Suprapubic skin (tissue), 4 donors: ENCODE measurements around the gene IFRD2. TPM values are rescaled to one million over a fixed set of nuclear protein-coding genes. Genes with fewer than 3 reads are reported as not detected.
A peak's percentile ranks its signal among the peaks of the same experiment; 100 is the strongest.

ENCODE experiments used
- DNase-seq, 2 donors: peaks; one replicate each; pipeline ENCODE4 v3.0.0-alpha.2; 2019; ENCODE audit warnings: low spot score in 2 of 2
- H3K27ac ChIP-seq: fragments of 200-600 bp; sonication (generic); one replicate; pipeline ENCODE4 v1.5.1; 2019
- H3K27me3 ChIP-seq: fragments of 200-600 bp; sonication (generic); one replicate; pipeline ENCODE4 v1.5.1; 2019
- H3K36me3 ChIP-seq: fragments of 200-600 bp; sonication (generic); one replicate; pipeline ENCODE4 v1.5.1; 2019
- H3K4me1 ChIP-seq: fragments of 200-600 bp; sonication (generic); one replicate; pipeline ENCODE4 v1.5.1; 2019
- H3K4me3 ChIP-seq: fragments of 200-600 bp; sonication (generic); one replicate; pipeline ENCODE4 v1.5.1; 2019; ENCODE audit warnings: mild to moderate bottlenecking
- H3K9me3 ChIP-seq: fragments of 200-600 bp; sonication (generic); one replicate; pipeline ENCODE4 v1.5.1; 2019
- EP300 ChIP-seq: sonication (generic); formaldehyde crosslinking; IDR thresholded peaks from one replicate; pipeline ENCODE4 v1.6.1; 2017; ENCODE audit warnings: antibody characterized with exemption
- POLR2A ChIP-seq, 2 donors: fragments of 450-650 bp; IDR thresholded peaks; one replicate each; pipeline ENCODE4 v1.6.1; 2017; ENCODE audit warnings: antibody characterized with exemption in 2 of 2, mild to moderate bottlenecking in 2 of 2, moderate library complexity in 2 of 2
- POLR2AphosphoS5 ChIP-seq, 3 donors: sonication (generic); formaldehyde crosslinking; IDR thresholded peaks; one replicate each; pipeline ENCODE4 v1.6.1; 2017; ENCODE audit warnings: antibody characterized with exemption in 3 of 3
- whole genome bisulfite sequencing: methylation state at CpG from one replicate; pipeline ENCODE4 v1.1.5; 2018; 5-methylcytosine and 5-hydroxymethylcytosine counted together
- total RNA-seq, 4 donors: library from RNA; depleted of rRNA; stranded (reverse); fragments of >200 nt; gene quantifications; one replicate each; pipeline ENCODE4 v1.1.0, GENCODE V29; 2016
- TF ChIP-seq, protein P1 (sequence below), 2 donors: fragments of 200-600 bp in 1 of 2; fragments of 450-650 bp in 1 of 2; sonication (generic) in 1 of 2; IDR thresholded peaks; one replicate each; pipeline ENCODE4 v1.5.1; 2016 to 2019; ENCODE audit warnings: antibody characterized with exemption in 2 of 2, mild to moderate bottlenecking in 1 of 2, moderate library complexity in 1 of 2

IFRD2 gene
- total RNA-seq, 4 donors from 2014 or later: 56.3 to 84.9 (median 75.2) TPM

DNA sequence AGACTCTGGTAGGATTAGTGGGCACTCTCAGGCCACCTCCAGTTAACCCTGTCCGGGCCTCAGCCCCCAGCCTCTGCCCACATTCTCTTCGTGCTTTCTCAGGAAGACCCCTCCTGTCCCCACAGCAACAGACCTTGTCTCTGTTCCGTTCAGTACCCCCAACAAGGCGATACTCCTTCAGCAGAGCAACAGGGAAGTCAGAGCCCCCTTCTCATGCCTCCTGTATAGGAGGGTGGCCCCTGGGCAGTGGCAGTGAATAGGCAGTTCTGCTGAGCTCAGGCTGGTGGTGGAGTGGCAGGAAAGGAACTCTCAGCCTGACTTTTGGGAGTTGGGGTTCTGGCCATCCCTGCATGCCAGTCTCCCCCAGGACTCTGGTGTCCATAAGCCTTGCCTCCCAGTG is 22.8 kb downstream of the IFRD2 start:
- H3K4me1 ChIP-seq: peaks cover 83% of the 10 kb centered on the region
- WGBS: 58% methylated on average over 4 of the region's 4 CpGs

DNA sequence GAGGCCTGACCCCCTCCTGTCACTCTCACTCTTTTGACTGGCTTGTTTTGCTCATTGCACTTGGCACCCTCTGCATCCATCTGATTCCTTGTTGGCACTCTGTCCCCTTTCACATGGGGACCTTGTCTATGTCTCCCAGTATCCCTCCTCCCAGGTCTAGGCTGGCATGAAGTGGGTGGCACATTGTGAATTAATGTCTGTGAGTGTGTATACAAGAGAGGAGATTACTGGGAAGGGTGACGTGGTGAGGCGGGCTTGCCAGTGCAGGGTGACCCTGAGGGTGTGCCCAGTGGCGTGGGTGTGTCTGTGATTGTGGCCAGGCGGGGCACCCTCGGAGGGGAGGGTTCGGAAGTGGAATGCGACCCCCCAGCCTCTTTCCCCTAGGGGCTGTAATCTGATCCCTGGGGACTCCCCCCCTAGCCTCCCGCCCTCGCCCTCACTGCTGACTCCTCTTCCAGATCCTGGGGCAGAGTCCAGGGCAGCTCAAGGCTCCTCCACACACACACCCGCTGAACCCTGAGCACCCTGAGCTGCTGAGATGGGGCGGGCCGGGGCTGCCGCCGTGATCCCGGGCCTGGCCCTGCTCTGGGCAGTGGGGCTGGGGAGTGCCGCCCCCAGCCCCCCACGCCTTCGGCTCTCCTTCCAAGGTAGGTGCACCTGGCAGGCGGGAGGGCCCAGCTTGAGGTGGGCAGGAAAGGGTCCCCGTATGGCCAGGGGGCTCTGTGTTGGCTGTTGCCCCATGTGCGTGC is 23.4 kb downstream of the IFRD2 start, which contains the start of gene SEMA3B:
SEMA3B (plus strand) TSS at position 445 of the 749 bp plus-strand sequence; CDS start at position 539, 94 bp downstream.
- Histone ChIP-seq H3K27ac (peak within 1 kb of the TSS; percentile 79), H3K4me3 (peak within 1 kb of the TSS; percentile 44), H3K9me3 (no peaks in the 10 kb centered on the region), H3K4me1 (peaks cover 83% of the 10 kb centered on the region), H3K36me3 (no peaks in the 10 kb centered on the region), H3K27me3 (peaks cover 5% of the 10 kb centered on the region)
- TF ChIP-seq, protein P1, sequence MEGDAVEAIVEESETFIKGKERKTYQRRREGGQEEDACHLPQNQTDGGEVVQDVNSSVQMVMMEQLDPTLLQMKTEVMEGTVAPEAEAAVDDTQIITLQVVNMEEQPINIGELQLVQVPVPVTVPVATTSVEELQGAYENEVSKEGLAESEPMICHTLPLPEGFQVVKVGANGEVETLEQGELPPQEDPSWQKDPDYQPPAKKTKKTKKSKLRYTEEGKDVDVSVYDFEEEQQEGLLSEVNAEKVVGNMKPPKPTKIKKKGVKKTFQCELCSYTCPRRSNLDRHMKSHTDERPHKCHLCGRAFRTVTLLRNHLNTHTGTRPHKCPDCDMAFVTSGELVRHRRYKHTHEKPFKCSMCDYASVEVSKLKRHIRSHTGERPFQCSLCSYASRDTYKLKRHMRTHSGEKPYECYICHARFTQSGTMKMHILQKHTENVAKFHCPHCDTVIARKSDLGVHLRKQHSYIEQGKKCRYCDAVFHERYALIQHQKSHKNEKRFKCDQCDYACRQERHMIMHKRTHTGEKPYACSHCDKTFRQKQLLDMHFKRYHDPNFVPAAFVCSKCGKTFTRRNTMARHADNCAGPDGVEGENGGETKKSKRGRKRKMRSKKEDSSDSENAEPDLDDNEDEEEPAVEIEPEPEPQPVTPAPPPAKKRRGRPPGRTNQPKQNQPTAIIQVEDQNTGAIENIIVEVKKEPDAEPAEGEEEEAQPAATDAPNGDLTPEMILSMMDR (IDR thresholded peaks at IDR 0.05): no peak
- TF ChIP-seq EP300: no peak
- no peak for TF ChIP-seq POLR2A (IDR thresholded peaks at IDR 0.05)
- TF ChIP-seq POLR2AphosphoS5 (IDR thresholded peaks at IDR 0.05): no peak
- DNase-seq: peak in 1 of 2 donors; percentile 78
- 27% methylated on average over 13 of the region's 21 CpGs for WGBS

More for the DNA sequence above, 22.8 kb downstream of the IFRD2 start:
- TF ChIP-seq EP300 (no peak), POLR2AphosphoS5 (IDR thresholded peaks at IDR 0.05) (no peak), POLR2A (IDR thresholded peaks at IDR 0.05) (no peak)
- TF ChIP-seq, protein P1 (IDR thresholded peaks at IDR 0.05): no peak
- H3K9me3 ChIP-seq: no peaks in the 10 kb centered on the region
- peak overlapping the region; percentile 6 for H3K4me3 ChIP-seq
- peak overlapping the region; percentile 12 for H3K27ac ChIP-seq
- no peaks in the 10 kb centered on the region for H3K36me3 ChIP-seq
- DNase-seq: peak in 1 of 2 donors; percentile 79
- peaks cover 7% of the 10 kb centered on the region for H3K27me3 ChIP-seq

DNA sequence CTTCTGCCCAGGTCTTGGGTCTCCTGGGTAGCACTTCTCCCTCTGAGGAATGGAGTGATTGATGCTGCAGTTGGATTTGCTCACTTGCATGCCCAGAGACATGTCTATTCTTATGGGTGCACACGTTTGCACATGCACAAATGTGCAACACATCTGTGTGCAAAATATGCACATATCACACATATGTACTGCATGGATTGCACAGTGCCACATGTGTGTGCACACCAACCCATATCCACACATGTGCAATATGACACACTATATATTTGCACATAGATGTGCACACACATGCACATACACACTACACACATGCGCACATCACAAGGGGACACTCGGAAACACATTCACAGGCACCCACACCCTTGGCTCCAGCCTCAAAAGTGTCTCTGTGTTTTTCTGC is 24.0 kb downstream of the IFRD2 start:
- no peak for DNase-seq
- Histone ChIP-seq H3K4me3 (peak overlapping the region; percentile 44), H3K36me3 (no peaks in the 10 kb centered on the region), H3K9me3 (no peaks in the 10 kb centered on the region), H3K4me1 (peaks cover 80% of the 10 kb centered on the region), H3K27me3 (no peaks in the 10 kb centered on the region), H3K27ac (peak overlapping the region; percentile 79)
- TF ChIP-seq, protein P1 (IDR thresholded peaks at IDR 0.05): no peak
- TF ChIP-seq POLR2A (IDR thresholded peaks at IDR 0.05) (no peak), POLR2AphosphoS5 (IDR thresholded peaks at IDR 0.05) (no peak), EP300 (no peak)
- 40% methylated on average over 3 of the region's 3 CpGs for WGBS

DNA sequence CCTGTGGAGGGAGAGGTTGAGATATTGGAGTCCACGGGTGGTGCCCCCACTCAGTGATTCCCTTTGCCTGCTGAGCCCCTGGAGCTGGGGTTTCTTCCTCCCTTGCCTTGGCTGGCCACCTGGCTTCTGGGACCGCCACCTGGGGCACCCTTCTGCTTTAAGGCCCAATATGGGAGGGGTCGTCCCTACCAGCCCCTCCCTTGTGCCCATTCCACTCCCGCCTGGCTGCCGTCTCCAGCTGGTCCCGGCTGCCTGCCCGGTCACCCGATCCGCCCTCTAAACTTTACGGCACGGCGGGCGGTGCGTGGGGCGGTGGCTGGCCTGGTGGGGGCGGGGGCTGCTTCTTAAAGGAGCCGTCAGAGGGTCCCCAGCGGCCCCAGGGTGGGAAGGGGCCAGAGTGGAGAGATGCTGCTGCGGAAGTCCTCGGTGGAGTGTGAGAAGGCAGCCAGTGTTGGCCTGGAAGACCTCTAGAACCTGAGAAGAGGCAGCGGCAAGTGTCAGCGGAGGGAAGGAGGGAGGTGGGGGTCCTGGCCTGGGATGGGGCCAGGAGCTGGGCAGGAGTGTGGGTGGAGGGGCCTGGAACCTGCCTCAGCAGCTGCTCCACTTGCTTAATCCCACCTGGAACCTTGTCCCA is 24.8 kb downstream of the IFRD2 start:
- Histone ChIP-seq H3K4me3 (peak overlapping the region; percentile 44), H3K36me3 (no peaks in the 10 kb centered on the region), H3K27me3 (no peaks in the 10 kb centered on the region), H3K9me3 (no peaks in the 10 kb centered on the region), H3K4me1 (peaks cover 72% of the 10 kb centered on the region), H3K27ac (peak overlapping the region; percentile 79)
- DNase-seq: no peak
- TF ChIP-seq EP300 (no peak), POLR2AphosphoS5 (IDR thresholded peaks at IDR 0.05) (no peak)
- TF ChIP-seq, protein P1 (IDR thresholded peaks at IDR 0.05): no peak
- WGBS: 35% methylated on average over 6 of the region's 22 CpGs

DNA sequence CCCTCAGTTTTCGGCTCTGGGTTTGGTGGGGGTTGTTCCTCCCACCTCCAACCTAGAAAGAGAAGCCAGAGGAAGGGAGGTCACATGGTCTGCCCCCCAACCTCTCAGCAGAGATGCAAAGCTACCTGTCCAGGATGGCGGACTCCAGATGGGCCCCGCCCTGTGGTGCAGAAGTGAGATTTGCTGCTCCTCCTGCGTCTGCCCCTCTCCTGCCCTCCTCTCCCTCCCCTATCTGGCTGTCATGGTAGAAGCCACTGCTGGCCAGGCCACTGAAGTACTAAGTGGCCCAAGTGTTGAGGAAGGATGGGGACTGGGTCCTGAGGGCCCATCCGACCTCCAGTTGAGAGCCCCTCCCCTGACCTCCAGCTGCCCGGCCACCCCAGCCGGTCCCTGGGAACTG is 25.4 kb downstream of the IFRD2 start:
- H3K27me3 ChIP-seq: no peaks in the 10 kb centered on the region
- H3K36me3 ChIP-seq: no peaks in the 10 kb centered on the region
- no peak for DNase-seq
- TF ChIP-seq, protein P1 (IDR thresholded peaks at IDR 0.05): no peak
- no peak for TF ChIP-seq POLR2A (IDR thresholded peaks at IDR 0.05)
- no peak for TF ChIP-seq EP300
- TF ChIP-seq POLR2AphosphoS5 (IDR thresholded peaks at IDR 0.05): no peak
- H3K4me3 ChIP-seq: peak overlapping the region; percentile 44
- no peaks in the 10 kb centered on the region for H3K9me3 ChIP-seq
- H3K27ac ChIP-seq: peak overlapping the region; percentile 79
- peaks cover 72% of the 10 kb centered on the region for H3K4me1 ChIP-seq
- 55% methylated on average over 6 of the region's 7 CpGs for WGBS
